ENCODE data around the gene ACADS.

Gene ACADS

DNA sequence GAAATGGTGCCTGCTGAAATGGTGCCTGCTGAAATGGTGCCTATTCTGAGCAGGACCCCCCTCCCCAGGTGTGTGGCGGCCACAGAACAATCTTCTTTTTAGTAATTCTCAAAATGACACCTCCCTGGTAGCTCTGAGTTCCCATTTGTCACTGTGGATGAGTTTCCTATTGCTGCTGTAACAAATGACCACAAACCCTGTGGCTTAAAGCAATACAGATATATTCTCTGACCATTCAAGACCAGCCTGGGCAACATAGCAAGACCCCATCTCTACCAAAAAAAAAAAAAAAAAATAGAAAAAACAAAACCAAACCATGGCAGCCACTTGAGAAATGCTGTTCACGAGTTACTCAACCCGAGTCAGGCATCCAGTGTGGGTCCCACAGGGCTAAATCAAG, 7.9 kb downstream of the ACADS start:
- DNase-seq = no peak

DNA sequence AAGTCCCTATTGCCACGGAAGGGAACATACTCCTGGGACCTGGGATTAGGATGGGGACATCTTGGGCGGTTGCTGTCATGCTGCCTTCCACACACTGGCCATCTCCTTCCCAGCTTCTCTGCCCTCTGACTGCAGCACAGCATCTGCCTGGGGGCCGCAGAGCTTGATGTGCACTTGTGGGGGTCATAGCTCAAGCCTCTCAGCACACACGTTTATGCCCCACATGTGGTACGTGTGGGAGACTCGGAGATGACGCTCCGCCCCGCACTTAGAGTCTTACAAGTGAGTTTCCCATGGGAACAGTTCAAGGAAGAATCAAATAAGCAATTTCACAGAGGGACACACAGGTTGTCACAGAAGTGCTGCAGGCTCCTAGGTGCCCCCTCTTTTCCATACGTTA, 8.6 kb downstream of the ACADS start:
- no peak for DNase-seq

GRCh38 chr12:120735181-120735580, 9.6 kb downstream of the ACADS start:
- no peak for DNase-seq

DNA sequence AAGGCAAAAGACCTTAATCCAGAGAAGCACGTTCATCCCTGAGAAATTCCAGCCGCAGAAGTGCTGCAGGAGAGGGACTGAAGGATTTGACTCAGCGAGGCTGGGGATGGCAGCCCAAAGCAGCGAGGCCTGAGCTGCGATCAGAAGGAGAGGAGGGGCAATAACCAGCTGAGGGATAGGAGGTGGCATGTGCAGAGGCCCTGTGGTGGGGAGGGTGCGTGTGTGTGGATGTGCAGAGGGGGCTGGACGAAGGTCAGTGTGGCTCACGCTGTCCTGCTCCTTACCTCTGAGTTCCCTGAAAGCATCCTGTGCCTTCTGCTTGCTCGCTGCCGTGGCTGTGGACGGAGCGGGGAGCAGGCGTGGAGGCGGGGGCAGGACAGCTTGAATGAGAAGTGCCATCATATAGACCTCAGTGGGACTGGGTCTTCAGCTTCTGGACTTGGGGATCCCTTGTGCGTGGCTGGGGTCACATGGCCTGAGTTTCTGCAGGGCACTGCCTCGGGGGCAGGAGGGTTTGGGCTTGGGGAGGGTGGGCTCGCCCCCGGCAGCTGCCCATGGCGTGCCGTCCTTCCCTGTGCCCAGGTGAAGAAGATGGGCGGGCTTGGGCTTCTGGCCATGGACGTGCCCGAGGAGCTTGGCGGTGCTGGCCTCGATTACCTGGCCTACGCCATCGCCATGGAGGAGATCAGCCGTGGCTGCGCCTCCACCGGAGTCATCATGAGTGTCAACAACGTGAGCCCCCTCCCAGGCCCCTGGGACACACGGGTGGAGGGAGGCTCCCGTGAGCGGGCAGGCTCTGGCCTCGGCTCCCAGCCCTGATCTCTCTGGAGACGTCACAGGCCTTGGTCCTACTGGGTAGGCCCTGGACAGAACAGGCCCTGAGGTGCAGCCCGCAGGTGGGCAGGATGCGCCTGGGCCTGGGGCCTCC, 11.0 kb downstream of the ACADS start:
- no peak for DNase-seq

- DNase-seq = peak; percentile 20 to 64
These were observed 12.1 kb downstream of the ACADS start for GRCh38 chr12:120737557-120738251.

DNA sequence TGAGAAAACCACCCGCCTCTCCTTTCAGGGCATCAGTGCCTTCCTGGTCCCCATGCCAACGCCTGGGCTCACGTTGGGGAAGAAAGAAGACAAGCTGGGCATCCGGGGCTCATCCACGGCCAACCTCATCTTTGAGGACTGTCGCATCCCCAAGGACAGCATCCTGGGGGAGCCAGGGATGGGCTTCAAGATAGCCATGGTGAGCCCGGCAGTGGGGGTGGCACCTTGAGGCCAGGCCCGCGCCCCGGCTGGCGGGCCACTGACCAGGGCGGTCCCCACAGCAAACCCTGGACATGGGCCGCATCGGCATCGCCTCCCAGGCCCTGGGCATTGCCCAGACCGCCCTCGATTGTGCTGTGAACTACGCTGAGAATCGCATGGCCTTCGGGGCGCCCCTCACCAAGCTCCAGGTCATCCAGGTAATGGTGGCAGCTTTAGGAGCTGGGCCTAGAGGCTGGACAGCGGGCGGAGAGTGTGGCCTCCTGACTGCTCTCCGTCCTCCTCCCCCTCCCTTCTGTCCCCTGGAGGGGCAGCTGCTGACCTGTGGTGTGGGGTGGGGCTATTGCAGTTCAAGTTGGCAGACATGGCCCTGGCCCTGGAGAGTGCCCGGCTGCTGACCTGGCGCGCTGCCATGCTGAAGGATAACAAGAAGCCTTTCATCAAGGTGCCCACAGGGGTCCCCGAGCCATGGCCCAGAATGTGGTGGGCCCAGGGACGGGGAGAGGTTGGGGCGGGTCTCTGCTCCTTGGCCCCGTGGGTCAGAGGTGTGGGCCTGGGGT, 12.8 kb downstream of the ACADS start:
- DNase-seq = no peak

DNA sequence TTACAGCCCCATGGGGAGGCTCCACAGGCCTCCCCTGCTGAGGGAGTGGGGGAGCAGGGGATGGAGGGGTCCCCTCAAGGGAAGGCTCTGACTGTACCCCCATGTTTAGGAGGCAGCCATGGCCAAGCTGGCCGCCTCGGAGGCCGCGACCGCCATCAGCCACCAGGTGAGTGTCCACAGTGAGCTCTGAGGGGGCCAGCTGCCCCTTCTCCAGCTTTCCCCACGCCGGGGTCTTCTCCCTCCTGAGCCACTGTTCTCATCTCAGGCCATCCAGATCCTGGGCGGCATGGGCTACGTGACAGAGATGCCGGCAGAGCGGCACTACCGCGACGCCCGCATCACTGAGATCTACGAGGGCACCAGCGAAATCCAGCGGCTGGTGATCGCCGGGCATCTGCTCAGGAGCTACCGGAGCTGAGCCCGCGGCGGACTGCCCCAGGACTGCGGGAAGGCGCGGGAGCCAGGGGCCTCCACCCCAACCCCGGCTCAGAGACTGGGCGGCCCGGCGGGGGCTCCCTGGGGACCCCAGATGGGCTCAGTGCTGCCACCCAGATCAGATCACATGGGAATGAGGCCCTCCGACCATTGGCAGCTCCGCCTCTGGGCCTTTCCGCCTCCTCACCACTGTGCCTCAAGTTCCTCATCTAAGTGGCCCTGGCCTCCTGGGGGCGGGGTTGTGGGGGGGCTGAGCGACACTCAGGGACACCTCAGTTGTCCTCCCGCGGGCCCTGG, 13.6 kb downstream of the ACADS start:
- DNase-seq = no peak

DNA sequence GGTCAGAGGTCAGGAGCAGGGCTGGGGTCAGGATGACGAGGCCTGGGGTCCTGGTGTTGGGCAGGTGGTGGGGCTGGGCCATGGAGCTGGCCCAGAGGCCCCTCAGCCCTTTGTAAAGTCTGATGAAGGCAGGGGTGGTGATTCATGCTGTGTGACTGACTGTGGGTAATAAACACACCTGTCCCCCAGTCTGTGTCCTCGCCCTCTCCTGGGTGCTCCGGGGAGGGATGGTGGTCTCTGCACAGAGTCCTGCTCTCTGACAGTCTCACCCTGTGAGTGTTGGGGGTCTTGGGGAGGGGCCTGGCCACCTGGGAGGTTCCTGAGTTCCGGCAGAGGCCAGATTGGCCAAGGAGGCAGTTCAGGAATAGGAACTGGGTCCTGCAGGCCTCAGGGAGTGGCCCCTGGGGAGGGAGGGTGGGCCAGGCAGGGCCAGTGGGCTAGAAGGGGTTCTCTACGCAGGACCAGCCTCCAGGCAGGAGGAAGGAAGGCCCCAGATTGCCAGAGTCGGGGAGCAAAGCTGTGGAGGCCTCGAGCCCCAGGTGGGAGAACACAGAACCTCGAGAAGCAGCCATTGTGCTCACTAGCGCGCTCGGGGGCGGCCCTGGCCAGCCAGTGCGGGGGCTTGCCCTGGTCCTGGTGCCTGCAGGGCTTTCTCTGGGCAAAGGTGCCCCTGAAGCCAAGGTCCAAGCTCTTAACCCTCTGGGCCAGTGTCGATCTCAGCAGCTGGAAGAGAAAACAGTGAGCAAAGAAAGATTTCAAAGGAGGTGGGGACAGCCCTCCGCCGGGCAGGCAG, 14.4 kb downstream of the ACADS start:
- DNase-seq = no peak

- no peak for DNase-seq
These were observed 15.2 kb downstream of the ACADS start for GRCh38 chr12:120740871-120741270.

- no peak for DNase-seq
These were observed 16.1 kb downstream of the ACADS start for GRCh38 chr12:120741476-120742421.

DNA sequence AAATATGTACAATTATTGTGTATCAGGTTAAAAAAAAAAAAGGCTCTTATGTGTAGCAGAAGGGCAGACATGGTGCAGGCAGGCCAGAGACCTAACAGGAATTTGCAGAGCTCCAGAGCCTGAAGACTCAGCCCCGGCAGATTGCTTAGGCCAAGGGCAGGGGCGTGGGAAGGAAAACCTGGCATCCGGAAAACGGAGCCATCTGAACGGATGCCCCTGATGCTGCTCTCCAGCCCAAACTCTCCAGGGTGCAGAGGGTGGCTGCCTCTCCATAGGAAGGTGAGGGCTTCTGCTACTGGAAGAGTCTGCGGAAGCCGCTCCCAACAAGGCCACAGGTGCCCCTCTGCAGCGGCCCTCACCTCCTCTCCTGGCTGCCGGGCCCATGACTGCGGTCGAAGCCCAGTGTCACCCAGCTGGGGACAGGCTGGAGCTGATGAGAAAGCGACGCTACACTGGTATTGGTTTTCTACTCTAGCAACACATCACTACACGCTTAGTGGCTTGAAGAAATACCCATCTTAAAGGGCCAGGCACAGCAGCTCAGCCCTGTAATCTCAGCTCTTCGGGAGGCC, 19.4 kb downstream of the ACADS start:
- DNase-seq = no peak

- no peak for DNase-seq
These were observed 22.6 kb downstream of the ACADS start for GRCh38 chr12:120748242-120748641.

DNA sequence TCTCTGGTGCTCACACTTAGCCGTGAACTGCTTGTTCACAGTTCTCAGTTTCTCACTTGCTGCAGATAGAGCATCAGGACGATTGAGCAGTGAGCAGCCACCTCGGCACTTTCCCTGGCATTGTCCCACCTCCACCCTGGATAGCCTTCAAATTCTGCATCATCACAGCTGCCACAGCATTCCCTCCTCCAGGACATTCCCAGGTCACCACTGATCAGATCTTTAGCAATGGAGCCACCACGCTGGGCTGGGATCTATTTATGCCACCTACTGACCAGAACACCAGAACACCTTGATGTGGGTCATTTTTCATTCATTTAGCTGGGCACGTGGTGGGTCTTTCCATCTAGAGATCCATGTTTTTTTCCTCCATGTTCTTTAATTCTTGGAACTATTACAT, 23.6 kb downstream of the ACADS start:
- DNase-seq = no peak

DNA sequence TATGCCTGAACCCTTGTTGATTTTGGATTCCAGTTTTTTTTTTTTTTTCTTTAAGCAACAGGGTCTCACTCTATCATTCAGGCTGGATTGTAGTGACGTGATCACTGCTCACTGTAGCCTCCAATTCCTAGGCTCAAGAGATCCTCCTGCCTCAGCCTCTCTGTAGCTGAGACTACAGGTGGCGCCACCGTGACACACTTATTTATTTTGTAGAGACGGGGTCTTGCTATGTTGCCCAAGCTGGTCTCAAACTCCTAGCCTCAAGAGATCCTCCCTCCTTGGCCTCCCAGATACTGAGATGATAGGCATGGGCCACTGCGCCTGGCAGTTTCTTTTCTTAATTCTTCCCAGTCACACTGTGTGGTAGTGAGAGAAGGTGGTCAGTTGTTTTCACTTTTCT, 25.2 kb downstream of the ACADS start:
- no peak for DNase-seq

GRCh38 chr12:120751389-120751788, 25.8 kb downstream of the ACADS start:
- DNase-seq = no peak

- DNase-seq = no peak
These were observed 29.2 kb downstream of the ACADS start for GRCh38 chr12:120754792-120755191.

DNA sequence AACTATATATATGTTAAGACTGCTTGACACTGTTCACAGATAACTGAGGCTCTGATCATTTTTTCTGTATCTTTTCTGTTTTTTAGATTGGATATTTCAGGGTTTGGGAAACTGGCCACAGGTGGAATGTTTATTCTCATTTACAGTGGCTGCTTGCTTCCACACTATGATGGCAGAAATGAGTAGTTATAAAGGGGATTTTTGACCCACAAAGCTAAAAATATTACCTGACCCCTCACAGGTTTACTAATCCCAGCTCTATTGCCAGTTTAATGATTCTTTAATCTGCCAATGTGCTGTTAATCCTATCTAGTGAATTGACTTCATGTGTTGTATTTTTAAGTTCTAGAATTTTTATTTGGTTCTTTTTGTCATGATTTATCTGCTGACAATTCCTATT, 29.6 kb downstream of the ACADS start:
- DNase-seq = no peak

GRCh38 chr12:120757226-120757742, 31.7 kb downstream of the ACADS start:
- DNase-seq = no peak

- no peak for DNase-seq
These were observed 32.3 kb downstream of the ACADS start for GRCh38 chr12:120757949-120758348.
